ENCODE results near the gene GRIA3. TPM values are rescaled to one million over a fixed set of nuclear protein-coding genes. Genes with fewer than 3 reads are reported as not detected.
"Not testable (repeated sequence)": the region's sequence is repeated elsewhere in the genome, so short reads cannot be mapped to it uniquely, and the experiment has no call there.

Gene GRIA3
- polyA plus RNA-seq, 1 donor from 2014 or later = not detected

GRCh38 chrX:123330229-123330942, 146.3 kb downstream of the GRIA3 start:
- Mint-ChIP-seq H3K27ac (no peak overlapping the region), H3K36me3 (peaks cover 1% of the 10 kb centered on the region), H3K27me3 (no peaks in the 10 kb centered on the region), H3K9me3 (no peaks in the 10 kb centered on the region), H3K4me1 (no peaks in the 10 kb centered on the region), H3K4me3 (no peak overlapping the region)

GRCh38 chrX:123331349-123331748, 147.3 kb downstream of the GRIA3 start:
- H3K36me3 Mint-ChIP-seq = peaks cover 1% of the 10 kb centered on the region
- no peaks in the 10 kb centered on the region for H3K27me3 Mint-ChIP-seq
- no peaks in the 10 kb centered on the region for H3K4me1 Mint-ChIP-seq
- no peak overlapping the region for H3K27ac Mint-ChIP-seq
- no peak overlapping the region for H3K4me3 Mint-ChIP-seq
- no peaks in the 10 kb centered on the region for H3K9me3 Mint-ChIP-seq

- Mint-ChIP-seq H3K27ac (no peak overlapping the region), H3K9me3 (no peaks in the 10 kb centered on the region), H3K4me3 (no peak overlapping the region), H3K27me3 (no peaks in the 10 kb centered on the region), H3K4me1 (no peaks in the 10 kb centered on the region), H3K36me3 (peaks cover 1% of the 10 kb centered on the region)
These were observed 147.8 kb downstream of the GRIA3 start for GRCh38 chrX:123331859-123332258.

- Mint-ChIP-seq H3K27me3 (no peaks in the 10 kb centered on the region), H3K4me3 (no peak overlapping the region), H3K36me3 (no peaks in the 10 kb centered on the region), H3K27ac (no peak overlapping the region), H3K9me3 (no peaks in the 10 kb centered on the region), H3K4me1 (no peaks in the 10 kb centered on the region)
These were observed 152.6 kb downstream of the GRIA3 start for GRCh38 chrX:123336666-123337065.

GRCh38 chrX:123337886-123338639, 154.0 kb downstream of the GRIA3 start:
- Mint-ChIP-seq H3K27ac (no peak overlapping the region), H3K4me3 (no peak overlapping the region), H3K9me3 (no peaks in the 10 kb centered on the region), H3K27me3 (no peaks in the 10 kb centered on the region), H3K36me3 (no peaks in the 10 kb centered on the region), H3K4me1 (no peaks in the 10 kb centered on the region)

GRCh38 chrX:123339221-123339905, 155.3 kb downstream of the GRIA3 start:
- Mint-ChIP-seq H3K27me3 (no peaks in the 10 kb centered on the region), H3K4me1 (no peaks in the 10 kb centered on the region), H3K9me3 (no peaks in the 10 kb centered on the region), H3K36me3 (no peaks in the 10 kb centered on the region), H3K4me3 (no peak overlapping the region), H3K27ac (no peak overlapping the region)

- Mint-ChIP-seq H3K4me1 (no peaks in the 10 kb centered on the region), H3K4me3 (no peak overlapping the region), H3K27ac (no peak overlapping the region), H3K9me3 (no peaks in the 10 kb centered on the region), H3K27me3 (no peaks in the 10 kb centered on the region), H3K36me3 (no peaks in the 10 kb centered on the region)
These were observed 156.6 kb downstream of the GRIA3 start for GRCh38 chrX:123340696-123341095.

GRCh38 chrX:123348468-123348867, 164.4 kb downstream of the GRIA3 start:
- no peaks in the 10 kb centered on the region for H3K4me1 Mint-ChIP-seq
- peaks cover 4% of the 10 kb centered on the region for H3K27me3 Mint-ChIP-seq
- H3K36me3 Mint-ChIP-seq = no peaks in the 10 kb centered on the region
- no peak overlapping the region for H3K27ac Mint-ChIP-seq
- no peaks in the 10 kb centered on the region for H3K9me3 Mint-ChIP-seq
- H3K4me3 Mint-ChIP-seq = no peak overlapping the region

GRCh38 chrX:123350226-123350625, 166.1 kb downstream of the GRIA3 start:
- Mint-ChIP-seq H3K36me3 (no peaks in the 10 kb centered on the region), H3K9me3 (no peaks in the 10 kb centered on the region), H3K27ac (no peak overlapping the region), H3K4me3 (no peak overlapping the region), H3K4me1 (no peaks in the 10 kb centered on the region), H3K27me3 (peaks cover 4% of the 10 kb centered on the region)

GRCh38 chrX:123357941-123358340, 173.9 kb downstream of the GRIA3 start:
- Mint-ChIP-seq H3K27ac (no peak overlapping the region), H3K36me3 (no peaks in the 10 kb centered on the region), H3K4me1 (peaks cover 0 to 1% (median 0%) of the 10 kb centered on the region in 3 donors), H3K27me3 (no peaks in the 10 kb centered on the region), H3K4me3 (no peak overlapping the region), H3K9me3 (peaks cover 0 to 3% (median 0%) of the 10 kb centered on the region in 3 donors)

GRCh38 chrX:123358457-123358856, 174.4 kb downstream of the GRIA3 start:
- Mint-ChIP-seq H3K27me3 (no peaks in the 10 kb centered on the region), H3K9me3 (peaks cover 0 to 3% (median 0%) of the 10 kb centered on the region in 3 donors), H3K27ac (no peak overlapping the region), H3K36me3 (no peaks in the 10 kb centered on the region), H3K4me1 (peaks cover 0 to 1% (median 0%) of the 10 kb centered on the region in 3 donors), H3K4me3 (no peak overlapping the region)

- peaks cover 0 to 3% (median 0%) of the 10 kb centered on the region in 3 donors for H3K4me1 Mint-ChIP-seq
- H3K27ac Mint-ChIP-seq = no peak overlapping the region
- H3K4me3 Mint-ChIP-seq = no peak overlapping the region
- H3K36me3 Mint-ChIP-seq = no peaks in the 10 kb centered on the region
- H3K9me3 Mint-ChIP-seq = peaks cover 0 to 7% (median 2%) of the 10 kb centered on the region in 3 donors
- no peaks in the 10 kb centered on the region for H3K27me3 Mint-ChIP-seq
These were observed 177.3 kb downstream of the GRIA3 start for GRCh38 chrX:123361371-123361770.

- H3K36me3 Mint-ChIP-seq, H3K4me1 Mint-ChIP-seq, H3K27me3 Mint-ChIP-seq, H3K4me3 Mint-ChIP-seq, H3K27ac Mint-ChIP-seq: not testable (repeated sequence)
- H3K9me3 Mint-ChIP-seq = peaks cover 4 to 31% (median 5%) of the 10 kb centered on the region in 3 donors
These were observed 202.1 kb downstream of the GRIA3 start for GRCh38 chrX:123386196-123386595.

GRCh38 chrX:123392921-123393320, 208.8 kb downstream of the GRIA3 start:
- Mint-ChIP-seq H3K27ac (no peak overlapping the region), H3K4me3 (no peak overlapping the region), H3K9me3 (peaks cover 3 to 25% (median 3%) of the 10 kb centered on the region in 3 donors), H3K27me3 (no peaks in the 10 kb centered on the region), H3K36me3 (no peaks in the 10 kb centered on the region), H3K4me1 (no peaks in the 10 kb centered on the region)

GRCh38 chrX:123399709-123400108, 215.6 kb downstream of the GRIA3 start:
- no peaks in the 10 kb centered on the region for H3K27me3 Mint-ChIP-seq
- H3K27ac Mint-ChIP-seq = no peak overlapping the region
- H3K4me1 Mint-ChIP-seq = no peaks in the 10 kb centered on the region
- no peak overlapping the region for H3K4me3 Mint-ChIP-seq
- no peaks in the 10 kb centered on the region for H3K36me3 Mint-ChIP-seq
- H3K9me3 Mint-ChIP-seq = peaks cover 0 to 6% (median 0%) of the 10 kb centered on the region in 3 donors
